ENCODE data around the gene LGI4. TPM values are rescaled to one million over a fixed set of nuclear protein-coding genes. Genes with fewer than 3 reads are reported as not detected.
"Not testable (repeated sequence)": the region's sequence is repeated elsewhere in the genome, so short reads cannot be mapped to it uniquely, and the experiment has no call there.

LGI4 gene
- total RNA-seq, 4 donors from 2014 or later, result 24.8 to 47.9 (median 36.2) TPM

GRCh38 chr19:35155981-35156672 lies 21.3 kb upstream of the LGI4 start:
- peak overlapping the region in 2 of 4 donors; percentile 82 for H3K27ac ChIP-seq

GRCh38 chr19:35155441-35155840 lies 20.6 kb upstream of the LGI4 start:
- no peak for ATAC-seq
- Histone ChIP-seq H3K27me3 (peaks cover 84% of the 10 kb centered on the region), H3K4me3 (peak overlapping the region; percentile 33 to 62), H3K27ac (peak overlapping the region in 3 of 4 donors; percentile 66 to 82 (median 82)), H3K4me1 (peaks cover 0 to 39% (median 8%) of the 10 kb centered on the region in 3 donors), H3K9me3 (no peaks in the 10 kb centered on the region), H3K36me3 (peaks cover 0 to 32% of the 10 kb centered on the region in 2 donors)
- WGBS, 2 donors (ENCODE audit: low coverage in 1 of 2), result 20 to 30% methylated on average over 2 to 4 of the region's 17 CpGs
- TF ChIP-seq POLR2AphosphoS5 (IDR thresholded peaks at IDR 0.05) (no peak), POLR2A (IDR thresholded peaks at IDR 0.05) (no peak), EP300 (IDR thresholded peaks at IDR 0.05) (no peak), CTCF (IDR thresholded peaks at IDR 0.05) (no peak)

More at GRCh38 chr19:35155981-35156672, 21.3 kb upstream of the LGI4 start:
- no peak for ATAC-seq
- Histone ChIP-seq H3K4me3 (peak overlapping the region in 1 of 2 donors; percentile 62), H3K36me3 (peaks cover 0 to 39% of the 10 kb centered on the region in 2 donors), H3K9me3 (no peaks in the 10 kb centered on the region), H3K4me1 (peaks cover 0 to 39% (median 8%) of the 10 kb centered on the region in 3 donors), H3K27me3 (peaks cover 77% of the 10 kb centered on the region)
- 84 to 87% methylated on average over 5 of the region's 6 CpGs for WGBS, 2 donors (ENCODE audit: low coverage in 1 of 2)
- no peak for TF ChIP-seq EP300 (IDR thresholded peaks at IDR 0.05)
- no peak for TF ChIP-seq POLR2A (IDR thresholded peaks at IDR 0.05)

GRCh38 chr19:35154525-35155406 lies 19.9 kb upstream of the LGI4 start, which contains the start of gene FXYD5:
Gene FXYD5 (plus strand): TSS chr19:35154735. CDS start chr19:35155551, 816 bp downstream.
- Histone ChIP-seq H3K27ac (peak within 1 kb of the TSS in 3 of 4 donors; percentile 66 to 82 (median 82)), H3K4me1 (peaks cover 0 to 39% (median 8%) of the 10 kb centered on the region in 3 donors), H3K36me3 (peaks cover 0 to 27% of the 10 kb centered on the region in 2 donors), H3K27me3 (peaks cover 85% of the 10 kb centered on the region), H3K4me3 (peak within 1 kb of the TSS; percentile 33 to 62), H3K9me3 (no peaks in the 10 kb centered on the region)
- ATAC-seq, result peak; percentile 88
- 0 to 1% methylated on average over 1 to 14 of the region's 49 CpGs for WGBS, 2 donors (ENCODE audit: low coverage in 1 of 2)
- TF ChIP-seq EP300 (IDR thresholded peaks at IDR 0.05) (no peak), CTCF (IDR thresholded peaks at IDR 0.05) (no peak), POLR2AphosphoS5 (IDR thresholded peaks at IDR 0.05) (no peak), POLR2A (IDR thresholded peaks at IDR 0.05) (no peak)

GRCh38 chr19:35153701-35154524 lies 19.1 kb upstream of the LGI4 start:
- peak; percentile 28 for ATAC-seq
- peak overlapping the region in 3 of 4 donors; percentile 66 to 82 (median 82) for H3K27ac ChIP-seq
- 3 to 4% methylated on average over 9 to 15 of the region's 36 CpGs for WGBS, 2 donors (ENCODE audit: low coverage in 1 of 2)

GRCh38 chr19:35153129-35153522 lies 18.3 kb upstream of the LGI4 start:
- peaks cover 0 to 11% of the 10 kb centered on the region in 2 donors for H3K36me3 ChIP-seq
- ATAC-seq, H3K9me3 ChIP-seq, H3K4me3 ChIP-seq, H3K27ac ChIP-seq: not testable (repeated sequence)
- H3K4me1 ChIP-seq, result peaks cover 0 to 39% (median 8%) of the 10 kb centered on the region in 3 donors
- H3K27me3 ChIP-seq, result peaks cover 84% of the 10 kb centered on the region
- 58 to 66% methylated on average over 6 to 10 of the region's 10 CpGs for WGBS, 2 donors (ENCODE audit: low coverage in 1 of 2)

More at GRCh38 chr19:35153701-35154524, 19.1 kb upstream of the LGI4 start:
- H3K4me3 ChIP-seq, result peak overlapping the region; percentile 33 to 62
- H3K9me3 ChIP-seq, result no peaks in the 10 kb centered on the region
- TF ChIP-seq EP300 (IDR thresholded peaks at IDR 0.05) (no peak), CTCF (IDR thresholded peaks at IDR 0.05) (peak in 3 of 4 experiments; percentile 27 to 54 (median 51))
- H3K36me3 ChIP-seq, result peaks cover 0 to 19% of the 10 kb centered on the region in 2 donors
- peaks cover 0 to 39% (median 8%) of the 10 kb centered on the region in 3 donors for H3K4me1 ChIP-seq
- peaks cover 89% of the 10 kb centered on the region for H3K27me3 ChIP-seq
